HepG2 (cell line): ENCODE results near the gene TSC22D2. TPM values are rescaled to one million over a fixed set of nuclear protein-coding genes. Genes with fewer than 3 reads are reported as not detected.

Source experiments
- ATAC-seq: fragments of 200-7000 bp; cut with Tn5 transposase; 3 replicates; pipeline ENCODE4 v1.9.1; 2020; ENCODE audit warnings: mild to moderate bottlenecking, moderate library complexity
- BruUV-seq: library from RNA; stranded (reverse); fragments of 400-500 nt; replicated peaks from 2 replicates; lab custom pipeline; 2021; lab: Mats Ljungman, UMichigan
- CTCF ChIA-PET: fragments of 300-600 bp; formaldehyde crosslinking; extraction: SDS; loops from one replicate; lab custom pipeline; 2021; ENCODE audit warnings: low total read pairs, inconsistent platforms, low intra/inter-chr PET ratio; lab: Yijun Ruan, JAX
- POLR2A ChIA-PET: fragments of 350-600 bp; sonication (Branson Sonifier 250); formaldehyde crosslinking; loops from one replicate; lab custom pipeline; 2020; ENCODE audit warnings: antibody characterized with exemption, inconsistent platforms; lab: Yijun Ruan, JAX
- DNase-seq: peaks from one replicate; pipeline ENCODE4 v3.0.0-alpha.2; 2015; ENCODE audit warnings: low spot score
- FAIRE-seq: peaks from 3 replicates; lab custom pipeline; 2011; peaks lifted over from hg19 to GRCh38; lab: Jason Lieb, UNC
- H2AFZ ChIP-seq: one replicate; pipeline ENCODE4 v1.6.1; 2011; ENCODE audit warnings: low read length, inconsistent platforms
- H3K27ac ChIP-seq: fragments of 300-600 bp; 3 replicates; pipeline ENCODE4 v1.8.0; 2011; ENCODE audit warnings: mixed run types, mild to moderate bottlenecking, mixed read lengths, low read length, inconsistent platforms; ENCODE audit not compliant: insufficient read depth; ENCODE audit errors: extremely low read length
- H3K27me3 ChIP-seq, 2 experiments: fragments of 200-600 bp in 1 of 2; 2 replicates in 1 of 2; 3 replicates in 1 of 2; pipeline versions ENCODE4 v1.6.0 to v1.8.0; 2011; ENCODE audit warnings: low read length in 2 of 2, mild to moderate bottlenecking in 2 of 2, moderate library complexity in 2 of 2, inconsistent platforms in 1 of 2; ENCODE audit not compliant: insufficient read depth in 2 of 2, control insufficient read depth in 1 of 2
- H3K36me3 ChIP-seq, 2 experiments: fragments of 200-600 bp in 1 of 2; replicated peaks in 1 of 2; 2 replicates in 1 of 2; 3 replicates in 1 of 2; pipeline versions ENCODE4 v1.5.1 to v1.8.0; 2011; ENCODE audit warnings: low read length in 2 of 2, inconsistent platforms in 1 of 2; ENCODE audit not compliant: insufficient read depth in 2 of 2, control insufficient read depth in 1 of 2
- H3K4me1 ChIP-seq: 2 replicates; pipeline ENCODE4 v1.5.1; 2012; ENCODE audit warnings: low read length, inconsistent platforms; ENCODE audit not compliant: insufficient read depth
- H3K4me2 ChIP-seq: 2 replicates; pipeline ENCODE4 v1.6.0; 2011; ENCODE audit warnings: low read depth, low read length, inconsistent platforms
- H3K4me3 ChIP-seq, 3 experiments: fragments of 200-600 bp in 1 of 3; sonication (generic), shearing (Covaris generic) in 1 of 3; replicated peaks in 1 of 3; 2 replicates each; pipeline ENCODE4 v1.5.1; 2011 to 2016; ENCODE audit warnings: low read length in 3 of 3, inconsistent platforms in 2 of 3, low read depth in 2 of 3, mild to moderate bottlenecking in 2 of 3, control low read depth in 1 of 3, mixed read lengths in 1 of 3; ENCODE audit not compliant: insufficient read depth in 1 of 3
- H3K79me2 ChIP-seq: one replicate; pipeline ENCODE4 v1.6.1; 2011; ENCODE audit warnings: low read length, inconsistent platforms; ENCODE audit not compliant: insufficient read depth
- H3K9ac ChIP-seq: 2 replicates; pipeline ENCODE4 v1.6.0; 2011; ENCODE audit warnings: mild to moderate bottlenecking, low read depth, low read length, inconsistent platforms; ENCODE audit not compliant: insufficient read depth
- H3K9me3 ChIP-seq: 2 replicates; pipeline ENCODE4 v1.5.1; 2012; ENCODE audit warnings: mild to moderate bottlenecking, low read length
- H4K20me1 ChIP-seq: 2 replicates; pipeline ENCODE4 v1.6.0; 2011; ENCODE audit warnings: inconsistent platforms, mild to moderate bottlenecking, low read length, moderate library complexity; ENCODE audit not compliant: insufficient read depth
- GATAD1 ChIP-seq: IDR thresholded peaks from 2 replicates; pipeline ENCODE4 v1.6.1; 2016; ENCODE audit warnings: missing genetic modification reagents, missing compliant biosample characterization
- MXD4 ChIP-seq: IDR thresholded peaks from 2 replicates; pipeline ENCODE4 v1.6.1; 2016; ENCODE audit warnings: mild to moderate bottlenecking, missing biosample characterization, missing genetic modification reagents
- SAP130 ChIP-seq: IDR thresholded peaks from 2 replicates; pipeline ENCODE4 v1.6.1; 2016; ENCODE audit warnings: low read depth
- SRSF1 ChIP-seq: fragments of 200-400 bp; formaldehyde crosslinking; optimal IDR thresholded peaks from 2 replicates; pipeline ENCODE3; 2017; ENCODE audit warnings: mild to moderate bottlenecking, low read depth, low read length, moderate library complexity
- TOE1 ChIP-seq: sonication (generic); formaldehyde crosslinking; IDR thresholded peaks from 2 replicates; pipeline ENCODE4 v1.4.0; 2020; ENCODE audit warnings: mild to moderate bottlenecking, missing genetic modification reagents
- ZBTB21 ChIP-seq: sonication (generic); formaldehyde crosslinking; IDR thresholded peaks from 2 replicates; pipeline ENCODE4 v1.4.0; 2020; ENCODE audit warnings: missing genetic modification reagents
- ZBTB7B ChIP-seq: sonication (generic); formaldehyde crosslinking; IDR thresholded peaks from 2 replicates; pipeline ENCODE4 v1.4.0; 2020; ENCODE audit warnings: missing genetic modification reagents
- ZNF891 ChIP-seq: sonication (generic); formaldehyde crosslinking; IDR thresholded peaks from 2 replicates; pipeline ENCODE4 v1.5.0; 2020; ENCODE audit warnings: mild to moderate bottlenecking, missing genetic modification reagents
- WGBS: methylation state at CpG from one replicate; pipeline ENCODE4 v1.1.6; 2017; ENCODE audit warnings: low lambda C conversion rate; 5-methylcytosine and 5-hydroxymethylcytosine counted together
- in situ Hi-C: cut with HindIII; loops from 2 replicates; pipeline ENCODE4 v1.10.0; 2017; ENCODE audit warnings: low pct_unique_long_range_greater_than_20kb; ENCODE audit not compliant: extremely low pct_ligation_motif_present
- intact Hi-C: fragments of 100-400 bp; cut with micrococcal nuclease; formaldehyde crosslinking; loops from one replicate; pipeline ENCODE4 v1.10.0; 2022; ENCODE audit not compliant: unreplicated experiment
- polyA plus RNA-seq, 8 experiments: library from polyadenylated mRNA; depleted of rRNA in 3 of 8; stranded (reverse) in 7 of 8; unstranded in 1 of 8; fragments of >200 nt; fragmentation: Illumina TruSeq in 4 of 8; extraction: Trizol in 4 of 8; gene quantifications; 2 replicates each; pipeline versions ENCODE4 v1.2.1 to v1.2.3, GENCODE V29; 2011 to 2016; ENCODE audit warnings: low read depth in 4 of 8, missing spikeins in 1 of 8, mixed read lengths in 1 of 8; ENCODE audit not compliant: insufficient read depth in 1 of 8
- total RNA-seq, 5 experiments: library from RNA; depleted of rRNA; stranded (reverse); fragments of >200 nt; fragmentation: Illumina TruSeq; extraction: Trizol; gene quantifications; 2 replicates each; pipeline ENCODE4 v1.2.3, GENCODE V29; 2016; ENCODE audit warnings: low read depth in 1 of 5
- TF ChIP-seq, protein P1 (sequence below): IDR thresholded peaks from 2 replicates; pipeline ENCODE4 v1.6.1; 2016; ENCODE audit warnings: low read depth, control low read depth
- TF ChIP-seq, protein P2 (sequence below): fragments of 450-650 bp; IDR thresholded peaks from 2 replicates; pipeline ENCODE4 v1.6.1; 2017
- TF ChIP-seq, protein P3 (sequence below), 2 experiments: sonication (generic) in 1 of 2; formaldehyde crosslinking in 1 of 2; IDR thresholded peaks; 2 replicates each; pipeline versions ENCODE4 v1.5.1 to v1.6.1; 2011 to 2020; ENCODE audit warnings: borderline replicate concordance in 1 of 2, low read depth in 1 of 2, low read length in 1 of 2, mild to moderate bottlenecking in 1 of 2, missing genetic modification reagents in 1 of 2, moderate library complexity in 1 of 2

Gene TSC22D2
- total and polyA plus RNA-seq, 2 of the 13 experiments (the other 11 are each of a cell fraction or from before 2014, with no cell fraction given) = 4.6 to 8.2 TPM

DNA sequence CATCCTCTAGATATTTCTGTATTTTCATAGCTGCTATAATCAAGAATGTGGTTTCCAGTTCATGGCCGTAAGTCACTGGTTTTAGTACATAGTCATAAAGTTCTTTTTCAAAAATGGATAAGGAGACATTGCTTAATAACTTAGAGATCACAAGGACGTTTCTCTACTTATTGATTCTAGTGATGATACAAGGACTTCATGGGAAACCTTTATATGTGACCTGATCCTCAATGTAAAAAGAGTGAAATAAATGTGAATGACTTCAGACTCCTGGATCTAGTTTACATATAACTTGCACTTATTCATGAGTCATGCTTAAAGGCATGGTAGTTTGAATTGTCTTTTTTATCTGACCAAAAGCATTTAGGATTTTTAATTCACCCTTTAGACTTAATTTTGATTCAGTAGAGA, 35.2 kb downstream of the TSC22D2 start (continued):
- no peak for TF ChIP-seq GATAD1 (CRISPR knock-in tag)

DNA sequence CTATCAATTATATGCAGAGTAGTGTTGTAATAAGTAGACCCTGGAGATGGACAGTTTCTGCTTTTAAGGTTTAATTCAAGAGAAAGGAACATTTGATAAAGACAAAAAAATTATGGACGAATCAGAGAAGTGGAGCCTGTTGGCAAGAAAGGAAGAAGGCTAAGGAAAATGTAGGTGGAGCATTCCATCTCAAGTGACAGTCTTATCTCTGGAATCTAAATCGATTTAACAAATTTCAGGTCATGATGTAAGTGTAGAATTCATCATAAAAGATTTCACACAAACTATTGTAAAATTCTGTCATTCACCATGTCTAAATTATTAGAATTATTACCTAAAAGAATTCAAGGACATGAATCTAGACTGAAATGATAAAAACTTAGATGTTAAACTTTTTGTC, 36.3 kb downstream of the TSC22D2 start:
- H3K9ac ChIP-seq = no peak overlapping the region
- H3K9me3 ChIP-seq = no peaks in the 10 kb centered on the region
- intact Hi-C loops = no loop called here
- ATAC-seq (no peak), FAIRE-seq (no peak), DNase-seq (no peak)
- no peak overlapping the region for H3K27ac ChIP-seq
- H3K36me3 ChIP-seq = peaks cover 0 to 5% of the 10 kb centered on the region in 2 experiments; a peak in 2 of 5 replicates
- no peak overlapping the region for H3K4me3 ChIP-seq
- TF ChIP-seq ZBTB7B (CRISPR knock-in tag) (no peak), ZBTB21 (no peak), ZNF891 (no peak), SRSF1 (no peak), MXD4 (CRISPR knock-in tag) (no peak), TOE1 (CRISPR knock-in tag) (no peak), SAP130 (CRISPR knock-in tag) (no peak)
- TF ChIP-seq, protein P1, sequence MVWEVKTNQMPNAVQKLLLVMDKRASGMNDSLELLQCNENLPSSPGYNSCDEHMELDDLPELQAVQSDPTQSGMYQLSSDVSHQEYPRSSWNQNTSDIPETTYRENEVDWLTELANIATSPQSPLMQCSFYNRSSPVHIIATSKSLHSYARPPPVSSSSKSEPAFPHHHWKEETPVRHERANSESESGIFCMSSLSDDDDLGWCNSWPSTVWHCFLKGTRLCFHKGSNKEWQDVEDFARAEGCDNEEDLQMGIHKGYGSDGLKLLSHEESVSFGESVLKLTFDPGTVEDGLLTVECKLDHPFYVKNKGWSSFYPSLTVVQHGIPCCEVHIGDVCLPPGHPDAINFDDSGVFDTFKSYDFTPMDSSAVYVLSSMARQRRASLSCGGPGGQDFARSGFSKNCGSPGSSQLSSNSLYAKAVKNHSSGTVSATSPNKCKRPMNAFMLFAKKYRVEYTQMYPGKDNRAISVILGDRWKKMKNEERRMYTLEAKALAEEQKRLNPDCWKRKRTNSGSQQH (CRISPR knock-in tag) = no peak
- TF ChIP-seq, protein P2, sequence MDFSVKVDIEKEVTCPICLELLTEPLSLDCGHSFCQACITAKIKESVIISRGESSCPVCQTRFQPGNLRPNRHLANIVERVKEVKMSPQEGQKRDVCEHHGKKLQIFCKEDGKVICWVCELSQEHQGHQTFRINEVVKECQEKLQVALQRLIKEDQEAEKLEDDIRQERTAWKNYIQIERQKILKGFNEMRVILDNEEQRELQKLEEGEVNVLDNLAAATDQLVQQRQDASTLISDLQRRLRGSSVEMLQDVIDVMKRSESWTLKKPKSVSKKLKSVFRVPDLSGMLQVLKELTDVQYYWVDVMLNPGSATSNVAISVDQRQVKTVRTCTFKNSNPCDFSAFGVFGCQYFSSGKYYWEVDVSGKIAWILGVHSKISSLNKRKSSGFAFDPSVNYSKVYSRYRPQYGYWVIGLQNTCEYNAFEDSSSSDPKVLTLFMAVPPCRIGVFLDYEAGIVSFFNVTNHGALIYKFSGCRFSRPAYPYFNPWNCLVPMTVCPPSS = no peak
- TF ChIP-seq, protein P3, sequence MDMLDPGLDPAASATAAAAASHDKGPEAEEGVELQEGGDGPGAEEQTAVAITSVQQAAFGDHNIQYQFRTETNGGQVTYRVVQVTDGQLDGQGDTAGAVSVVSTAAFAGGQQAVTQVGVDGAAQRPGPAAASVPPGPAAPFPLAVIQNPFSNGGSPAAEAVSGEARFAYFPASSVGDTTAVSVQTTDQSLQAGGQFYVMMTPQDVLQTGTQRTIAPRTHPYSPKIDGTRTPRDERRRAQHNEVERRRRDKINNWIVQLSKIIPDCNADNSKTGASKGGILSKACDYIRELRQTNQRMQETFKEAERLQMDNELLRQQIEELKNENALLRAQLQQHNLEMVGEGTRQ (IDR thresholded peaks at IDR 0.05; ENCODE audit: low read depth, low read length) = no peak
- TF ChIP-seq, protein P3 (CRISPR knock-in tag; IDR thresholded peaks at IDR 0.05; ENCODE audit: borderline replicate concordance) = no peak
- in situ Hi-C loops = no loop called here
- POLR2A ChIA-PET = no interaction called here
- H4K20me1 ChIP-seq = 0 out of 2 replicates have a peak, but pooled peaks cover 3% of the 10 kb centered on the region
- no peaks in the 10 kb centered on the region for H3K4me1 ChIP-seq
- no peak overlapping the region for H3K4me2 ChIP-seq
- H2AFZ ChIP-seq = no peak overlapping the region
- H3K79me2 ChIP-seq = peaks cover 4% of the 10 kb centered on the region
- no peaks in the 10 kb centered on the region for H3K27me3 ChIP-seq
- 93% methylated on average over 2 of the region's 2 CpGs for WGBS
- BruUV-seq = no TSS peak
- CTCF ChIA-PET = no interaction called here
